ENCODE results near the gene CTXND1.

The CTXND1 gene

GRCh38 chr15:80180468-80180867 lies 71.5 kb downstream of the CTXND1 start:
- FAIRE-seq = no peak

GRCh38 chr15:80179935-80180334 lies 72.1 kb downstream of the CTXND1 start:
- FAIRE-seq = no peak

DNA sequence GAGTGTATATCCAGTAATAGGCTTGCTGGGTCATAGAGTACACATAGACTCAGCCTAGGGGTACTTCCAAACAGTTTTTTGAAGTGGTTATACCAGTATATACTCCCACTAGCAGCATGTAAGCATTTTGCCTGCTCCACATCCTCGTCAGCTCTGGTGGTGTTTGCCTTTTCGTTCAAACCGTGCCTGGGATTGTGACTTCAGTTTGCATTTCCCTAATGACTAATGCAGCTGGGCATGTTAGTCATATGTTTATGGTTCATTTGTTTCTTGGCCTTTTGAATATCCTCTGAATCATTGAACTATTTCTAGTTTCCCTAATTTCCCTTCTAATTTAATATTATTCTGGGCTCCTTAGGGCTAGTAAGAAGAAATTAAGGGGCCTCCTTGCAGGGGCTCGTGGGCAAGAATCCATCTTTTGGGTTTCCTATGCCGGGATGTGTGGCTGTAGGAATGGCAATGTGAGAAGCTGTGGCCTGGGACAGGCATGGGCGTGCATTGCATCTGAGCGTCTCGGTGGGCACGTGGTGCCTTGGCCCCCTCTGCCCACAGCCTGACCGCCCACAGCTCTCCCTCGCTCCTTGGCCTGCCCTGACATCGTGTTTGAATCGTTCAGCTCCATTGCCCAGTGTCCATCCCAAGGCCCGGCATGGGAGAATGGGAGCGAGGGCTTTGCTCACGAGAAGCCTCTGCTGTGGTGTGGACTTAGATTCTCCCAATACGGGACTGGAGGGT lies 72.8 kb downstream of the CTXND1 start:
- peak; percentile 91 for FAIRE-seq

- no peak for FAIRE-seq
Measured at GRCh38 chr15:80177156-80177555, 74.9 kb downstream of the CTXND1 start.

DNA sequence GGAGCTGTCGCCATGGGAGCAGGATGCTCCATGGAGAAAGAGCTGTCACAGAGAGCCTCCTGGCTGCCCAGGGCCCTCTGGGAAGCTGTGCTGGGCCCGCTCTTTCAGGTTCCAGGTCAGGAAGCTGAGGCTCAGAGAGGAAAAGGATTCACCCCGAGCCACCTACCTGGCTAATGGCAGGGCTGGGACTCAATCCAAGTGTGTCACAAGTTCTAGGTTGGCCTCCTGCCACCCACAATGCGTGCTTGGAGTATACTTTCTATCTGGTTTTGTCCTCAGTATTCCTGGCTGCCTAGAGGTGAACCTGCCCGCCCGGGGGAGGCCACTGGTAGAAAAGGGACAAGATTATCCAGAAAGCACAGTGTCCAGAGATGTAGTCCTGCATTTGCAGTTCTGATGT lies 75.6 kb downstream of the CTXND1 start:
- FAIRE-seq = no peak

- no peak for FAIRE-seq
Measured at GRCh38 chr15:80175436-80175835, 76.6 kb downstream of the CTXND1 start.

DNA sequence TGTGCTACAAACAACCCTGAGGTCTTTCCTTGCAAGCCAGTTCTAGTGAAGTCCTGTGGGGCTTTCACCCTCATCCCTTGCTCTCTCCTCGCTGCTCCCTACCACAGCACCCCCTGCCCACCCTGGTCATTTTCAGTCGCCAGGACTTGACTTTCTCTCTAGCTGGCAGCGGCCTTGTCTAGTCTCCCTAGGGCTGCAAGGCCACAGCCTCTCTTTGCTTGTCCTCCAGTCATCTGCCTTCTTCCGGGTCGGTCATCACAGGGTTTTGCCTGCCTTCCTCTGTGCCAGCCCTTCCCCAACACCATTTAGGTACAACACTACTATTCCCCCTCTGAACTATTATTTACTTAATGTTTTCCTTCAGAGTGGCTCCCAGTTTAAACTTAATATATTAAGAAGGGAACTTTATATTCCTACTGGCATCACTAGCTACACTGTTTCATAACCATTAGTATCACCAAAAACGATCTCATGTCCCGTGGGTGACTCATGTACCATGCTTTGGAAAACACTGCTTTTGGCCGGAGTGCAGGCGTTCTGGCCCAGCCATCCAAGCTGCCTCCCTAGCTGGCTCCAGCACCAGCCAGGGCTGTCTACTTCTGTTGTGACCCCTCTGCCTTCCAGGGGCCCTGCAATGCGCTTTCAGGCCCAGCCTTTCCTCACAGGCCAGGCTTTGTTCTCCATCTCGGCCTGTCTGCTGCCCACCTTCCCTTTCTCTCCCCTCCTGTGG lies 77.8 kb downstream of the CTXND1 start:
- no peak for FAIRE-seq

- FAIRE-seq = no peak
Measured at GRCh38 chr15:80173022-80173759, 78.8 kb downstream of the CTXND1 start.

DNA sequence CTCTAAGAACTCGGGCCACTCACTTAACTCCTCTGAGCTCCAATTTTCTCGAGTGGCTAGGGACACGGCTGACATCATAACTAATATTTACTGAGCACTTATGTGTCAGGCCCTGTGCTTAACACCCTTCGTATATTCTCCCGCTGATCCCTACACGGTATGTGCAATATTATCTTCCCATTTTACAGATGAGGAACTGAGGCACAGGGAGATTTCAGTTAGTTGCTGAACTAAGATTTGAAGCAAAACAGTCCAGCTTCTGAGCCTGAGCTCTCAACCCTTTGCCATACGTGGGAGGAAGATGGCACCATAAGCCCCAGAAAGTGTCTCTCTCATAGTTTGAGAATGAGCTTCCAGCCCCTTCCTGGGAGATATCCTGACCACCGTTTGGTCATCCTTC lies 79.6 kb downstream of the CTXND1 start:
- FAIRE-seq = no peak

- no peak for FAIRE-seq
Measured at GRCh38 chr15:80171787-80172186, 80.2 kb downstream of the CTXND1 start.

DNA sequence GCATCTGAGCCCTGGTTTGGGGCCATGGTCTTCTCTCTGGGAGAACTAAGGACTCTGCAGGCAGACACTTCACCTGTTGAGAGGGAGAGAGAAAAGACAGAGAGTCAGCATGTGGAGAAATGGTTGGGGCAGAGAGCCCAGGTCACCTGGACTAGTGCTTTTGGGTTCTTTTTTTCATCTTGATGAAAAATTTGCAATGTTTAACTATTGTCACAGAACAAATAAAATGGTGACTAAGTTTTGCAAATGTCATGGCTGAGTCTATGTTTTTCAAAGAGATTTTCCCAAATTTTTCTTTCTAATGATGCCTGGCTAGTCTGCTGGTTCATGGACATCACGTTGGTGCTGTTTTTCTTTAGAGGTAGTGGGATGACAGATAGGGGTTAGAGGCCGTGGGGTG lies 81.4 kb downstream of the CTXND1 start:
- no peak for FAIRE-seq

DNA sequence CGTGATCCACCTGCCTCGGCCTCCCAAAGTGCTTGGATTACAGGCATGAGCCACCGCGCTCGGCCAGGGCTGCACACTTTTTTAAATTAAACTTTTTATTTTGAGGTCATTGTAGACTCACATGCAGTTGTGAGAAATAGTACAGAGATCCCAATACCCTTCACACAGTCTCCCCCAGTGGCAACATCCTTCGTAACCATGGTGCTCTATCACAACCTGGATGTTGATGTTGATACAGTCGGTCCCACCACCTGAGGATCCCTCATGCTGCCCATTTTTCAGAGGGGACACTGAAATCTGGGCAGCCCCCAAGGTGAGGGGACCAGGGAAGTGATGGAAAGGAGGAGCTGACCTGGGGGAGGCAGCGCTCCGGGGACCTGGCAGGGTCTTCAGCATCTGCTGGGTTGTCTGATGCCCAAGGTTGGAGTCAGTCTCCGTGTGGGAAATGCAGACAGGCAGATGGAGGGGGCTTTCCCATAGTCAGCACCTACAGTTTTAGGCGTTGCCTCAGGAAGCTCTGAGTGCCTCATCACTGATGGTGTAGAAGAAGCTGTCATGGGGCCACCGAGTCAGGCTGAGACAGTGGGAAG lies 82.2 kb downstream of the CTXND1 start:
- FAIRE-seq = no peak

GRCh38 chr15:80168421-80168820 lies 83.6 kb downstream of the CTXND1 start:
- no peak for FAIRE-seq

DNA sequence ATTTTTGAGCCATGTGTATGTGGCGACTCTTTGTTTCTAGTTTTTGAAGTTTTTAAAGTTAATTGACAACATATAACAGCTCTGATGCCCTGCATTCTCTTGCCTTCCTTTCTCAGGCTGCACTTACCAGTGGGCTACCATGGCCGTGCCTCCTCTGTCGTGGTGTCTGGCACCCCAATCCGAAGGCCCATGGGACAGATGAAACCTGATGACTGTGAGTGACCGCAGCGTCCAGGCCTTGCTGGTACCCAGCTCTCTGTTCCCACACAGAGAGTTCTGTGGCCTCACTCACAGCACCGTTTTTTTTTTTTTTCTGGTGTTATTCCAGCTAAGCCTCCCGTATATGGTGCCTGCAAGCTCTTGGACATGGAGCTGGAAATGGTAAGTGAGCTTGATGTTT lies 84.1 kb downstream of the CTXND1 start:
- no peak for FAIRE-seq

DNA sequence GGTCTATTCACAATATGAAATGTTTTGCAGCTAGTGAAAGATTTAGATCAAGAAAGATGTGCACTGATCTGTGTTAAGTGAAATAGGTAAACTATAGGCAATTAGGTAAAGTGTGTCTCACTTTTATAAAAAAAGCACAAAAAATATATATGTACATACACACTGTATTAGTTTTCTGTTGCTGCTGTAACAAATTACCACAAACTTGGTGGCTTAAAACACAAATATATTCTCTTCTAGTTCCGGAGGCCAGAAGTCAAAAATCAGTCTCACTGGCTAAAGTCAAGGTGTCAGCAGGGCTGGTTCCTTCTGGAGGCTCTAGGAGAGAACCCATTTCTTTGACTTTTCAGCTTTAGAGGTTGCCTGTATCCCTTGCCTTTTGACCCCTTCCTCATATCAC lies 88.1 kb downstream of the CTXND1 start:
- FAIRE-seq = no peak

GRCh38 chr15:80163217-80163616 lies 88.8 kb downstream of the CTXND1 start:
- no peak for FAIRE-seq

- no peak for FAIRE-seq
Measured at GRCh38 chr15:80162059-80162554, 89.9 kb downstream of the CTXND1 start.

- no peak for FAIRE-seq
Measured at GRCh38 chr15:80161468-80162016, 90.5 kb downstream of the CTXND1 start.

DNA sequence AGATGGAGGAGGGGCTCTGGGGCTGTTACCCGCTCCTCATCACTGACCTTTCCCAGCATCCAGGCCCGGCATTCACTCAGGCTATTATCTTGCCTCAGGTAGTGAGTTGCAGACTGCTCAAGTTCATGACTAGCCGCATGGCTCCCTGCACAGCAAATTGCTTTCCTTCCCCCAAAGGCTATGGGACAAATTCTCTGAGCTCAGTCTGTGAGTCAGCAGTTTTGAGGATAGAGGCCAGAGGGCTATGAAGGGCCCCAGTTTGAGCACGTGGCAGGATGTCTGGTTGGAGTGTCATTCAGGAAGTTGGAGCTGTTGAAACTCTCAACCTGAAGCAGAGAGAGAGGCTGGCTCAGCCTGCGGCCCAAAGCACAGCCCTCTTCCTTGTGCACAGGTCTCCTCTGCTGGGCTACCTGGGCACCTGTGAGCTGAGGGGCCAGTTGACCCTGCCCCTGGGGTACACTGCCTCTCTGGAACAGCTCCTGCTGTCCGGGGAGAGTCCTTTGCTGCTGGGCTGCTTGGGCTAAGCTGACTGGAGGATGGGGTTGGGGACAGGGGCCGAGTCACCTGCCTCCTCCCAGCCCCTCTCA lies 91.3 kb downstream of the CTXND1 start:
- no peak for FAIRE-seq

- no peak for FAIRE-seq
Measured at GRCh38 chr15:80159811-80160569, 92.0 kb downstream of the CTXND1 start.

GRCh38 chr15:80159301-80159700 lies 92.7 kb downstream of the CTXND1 start:
- FAIRE-seq = no peak

GRCh38 chr15:80157215-80157614 lies 94.8 kb downstream of the CTXND1 start:
- FAIRE-seq = no peak
